ENCODE measurements around the gene SVOP. TPM values are rescaled to one million over a fixed set of nuclear protein-coding genes. Genes with fewer than 3 reads are reported as not detected.
"Not testable (repeated sequence)": the region's sequence is repeated elsewhere in the genome, so short reads cannot be mapped to it uniquely, and the experiment has no call there.

Gene SVOP
- total RNA-seq, 1 experiment from 2014 or later: not detected

DNA sequence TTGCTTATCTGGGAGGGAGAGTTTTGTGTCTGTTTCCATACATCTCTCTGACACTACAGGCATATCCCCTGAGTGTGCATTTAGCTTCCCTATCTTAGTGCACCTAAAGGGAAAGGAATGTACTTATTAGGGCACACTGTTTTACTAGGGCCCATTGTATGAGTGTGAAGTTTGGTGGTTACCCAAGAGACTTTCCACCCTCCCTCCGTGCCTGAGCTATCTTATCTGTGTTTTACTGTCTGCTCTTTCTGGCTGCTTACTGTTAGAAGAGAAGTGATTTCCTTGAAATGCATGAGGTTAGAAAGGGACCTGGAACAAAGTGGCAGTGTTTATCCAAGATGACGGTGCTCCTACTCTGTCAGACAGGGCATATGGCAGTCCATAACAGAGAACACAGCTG is 8.5 kb upstream of the SVOP start:
- no peak for DNase-seq (ENCODE audit: low read depth)

- not testable (repeated sequence) for DNase-seq (ENCODE audit: low read depth)
Observed at GRCh38 chr12:109028624-109029023, 7.8 kb upstream of the SVOP start.

- DNase-seq (ENCODE audit: low read depth): no peak
Observed at GRCh38 chr12:109027767-109028166, 6.9 kb upstream of the SVOP start.

DNA sequence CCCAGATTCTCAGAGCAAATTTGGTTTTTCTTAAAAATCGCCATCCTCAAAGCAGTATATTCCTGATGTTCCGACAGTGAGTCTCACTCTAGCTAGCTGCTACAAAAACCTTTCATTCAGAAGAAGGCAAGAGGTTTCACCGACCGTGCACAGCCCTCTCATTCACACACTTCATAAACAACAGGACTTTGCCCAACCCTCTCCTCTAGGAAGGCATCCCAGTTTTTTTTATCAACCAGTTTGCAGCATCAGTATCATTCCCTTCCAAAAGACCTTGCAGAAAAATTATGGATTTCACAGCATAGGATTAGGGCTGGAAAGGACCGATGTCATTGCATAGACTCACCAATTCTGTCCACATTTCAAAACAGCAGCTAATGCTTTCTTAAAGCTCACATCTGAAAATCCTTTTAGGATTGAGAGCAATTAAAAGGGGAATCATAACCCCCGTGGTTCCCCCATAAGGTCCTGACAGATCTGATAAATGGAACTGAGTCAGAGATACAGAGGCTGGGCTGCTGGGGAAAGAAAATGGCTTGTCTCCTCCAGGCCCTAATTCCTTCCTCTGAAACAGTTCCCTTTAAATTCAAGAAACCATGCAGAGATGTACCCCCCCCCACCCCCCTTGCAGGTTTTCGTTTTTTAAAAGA is 597 bp downstream of the SVOP start:
- DNase-seq (ENCODE audit: low read depth): no peak

- no peak for DNase-seq (ENCODE audit: low read depth)
Observed at GRCh38 chr12:109018296-109018695, 2.6 kb downstream of the SVOP start.

DNA sequence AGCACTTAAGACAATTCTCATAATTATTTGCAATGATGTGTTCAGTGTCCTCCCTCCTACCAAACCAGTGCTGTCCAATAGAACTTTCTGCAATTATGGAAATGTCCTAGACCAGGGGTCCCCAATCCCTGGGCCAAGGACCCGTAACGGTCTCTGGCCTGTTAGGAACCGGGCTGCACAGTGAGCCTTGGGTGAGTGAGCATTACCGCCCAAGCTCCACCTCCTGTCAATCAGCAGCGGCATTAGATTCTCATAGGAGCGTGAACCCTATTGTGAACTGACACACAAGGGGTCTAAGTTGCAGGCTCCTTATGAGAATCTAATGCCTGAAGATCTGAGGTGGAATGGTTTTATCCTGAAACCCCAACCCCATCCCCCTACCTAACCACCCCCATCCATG is 3.9 kb downstream of the SVOP start:
- no peak for DNase-seq (ENCODE audit: low read depth)

DNA sequence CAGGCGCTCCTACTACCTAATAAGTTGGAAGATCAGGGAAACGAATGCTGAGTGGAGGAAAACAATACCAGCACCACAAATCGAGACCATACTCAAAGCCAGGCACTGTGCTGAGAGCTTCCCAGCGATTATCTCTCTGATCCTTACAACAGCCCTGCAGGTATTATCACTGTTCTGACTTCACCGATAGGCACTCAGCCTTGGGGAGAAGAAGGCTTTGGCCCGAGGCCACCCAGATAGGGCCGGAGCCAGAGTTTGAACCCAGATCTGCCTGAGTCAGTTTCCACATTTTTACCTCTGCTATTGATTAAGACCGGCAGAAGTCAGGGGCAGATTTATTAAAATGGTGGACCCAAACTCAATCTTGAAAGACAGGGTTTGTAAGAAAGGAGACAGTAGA is 4.9 kb downstream of the SVOP start:
- no peak for DNase-seq (ENCODE audit: low read depth)

GRCh38 chr12:109014984-109015765 is 5.7 kb downstream of the SVOP start:
- DNase-seq (ENCODE audit: low read depth): no peak

GRCh38 chr12:109010259-109010658 is 10.6 kb downstream of the SVOP start:
- DNase-seq (ENCODE audit: low read depth): no peak

DNA sequence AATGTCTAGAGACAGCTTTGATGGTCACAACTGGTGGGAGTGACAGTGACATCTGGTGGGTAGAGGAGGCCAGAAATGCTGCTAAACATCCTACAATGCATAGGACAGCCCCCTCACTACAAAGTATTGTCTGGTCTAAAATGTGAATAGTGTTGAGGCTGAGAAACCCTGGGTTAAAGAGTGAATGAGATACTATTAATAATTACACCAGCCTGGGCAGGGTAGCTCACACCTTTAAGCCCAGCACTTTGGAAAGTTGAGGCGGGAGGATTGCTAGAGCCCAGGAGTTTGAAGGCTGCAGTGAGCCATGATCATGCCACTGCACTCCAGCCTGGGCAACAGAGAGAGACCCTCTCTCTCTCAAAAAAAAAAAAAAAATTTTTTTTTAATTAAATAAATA is 11.1 kb downstream of the SVOP start:
- DNase-seq (ENCODE audit: low read depth): no peak

DNA sequence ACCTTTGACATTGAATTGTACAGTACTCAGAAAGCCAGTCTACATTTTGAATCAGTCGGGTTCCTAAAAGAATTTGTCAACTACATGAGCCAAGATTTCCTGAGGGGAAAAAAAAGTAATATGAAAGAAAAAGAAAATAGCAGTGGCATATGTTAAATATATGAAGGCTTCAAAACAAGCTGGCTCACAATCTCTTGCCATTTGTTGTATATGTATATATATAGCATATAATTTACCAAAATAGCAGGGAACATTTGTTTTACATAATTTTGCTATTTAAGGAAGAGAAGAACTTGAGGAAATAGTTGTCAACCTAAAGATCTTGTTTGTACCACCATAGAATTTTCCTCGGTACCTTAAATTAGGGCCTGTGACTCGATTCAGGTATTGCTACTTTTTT is 16.9 kb downstream of the SVOP start:
- DNase-seq (ENCODE audit: low read depth): no peak

- no peak for DNase-seq (ENCODE audit: low read depth)
Observed at GRCh38 chr12:108996320-108996719, 24.5 kb downstream of the SVOP start.

GRCh38 chr12:108995370-108995992 is 25.4 kb downstream of the SVOP start:
- no peak for DNase-seq (ENCODE audit: low read depth)

- not testable (repeated sequence) for DNase-seq (ENCODE audit: low read depth)
Observed at GRCh38 chr12:108990103-108990502, 30.8 kb downstream of the SVOP start.

DNA sequence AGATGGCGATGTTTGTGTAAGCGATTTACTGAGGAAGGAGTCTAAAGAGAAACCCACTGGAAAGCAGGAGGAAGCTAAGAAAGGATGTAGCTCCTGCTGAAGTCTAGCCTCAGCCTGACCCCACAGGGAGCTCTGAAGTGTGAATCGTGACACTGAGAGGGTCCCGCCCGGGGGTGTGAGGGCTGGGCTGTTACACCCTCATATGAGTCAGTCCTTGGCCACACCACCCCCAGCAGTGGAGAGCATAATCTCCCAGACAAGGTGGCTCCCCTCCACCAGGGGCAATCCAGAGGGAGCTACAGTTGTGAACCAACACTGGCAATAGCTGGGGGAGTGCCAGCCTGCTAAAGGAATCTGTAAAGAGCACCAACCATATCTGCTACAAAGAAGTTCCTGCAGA is 31.5 kb downstream of the SVOP start:
- peak; percentile 62 for DNase-seq (ENCODE audit: low read depth)

DNA sequence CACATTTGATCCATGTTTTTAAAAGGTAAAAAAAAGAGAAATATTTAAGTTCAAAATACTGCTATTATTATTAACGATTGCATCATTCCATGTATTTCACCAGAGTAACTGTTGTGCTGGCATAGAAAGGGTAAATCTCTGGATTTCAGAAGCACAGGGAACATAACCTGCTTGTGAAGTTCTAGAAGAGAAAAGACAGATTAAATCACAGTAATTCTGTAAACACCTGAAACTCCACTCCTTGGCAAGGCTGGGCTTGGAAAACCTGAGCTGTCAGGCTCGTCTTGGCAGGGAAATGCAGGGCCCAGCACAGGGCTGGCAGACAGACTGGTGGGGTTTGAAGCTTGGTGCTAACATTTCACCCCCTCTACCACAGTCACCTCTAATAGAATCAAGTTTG is 35.1 kb downstream of the SVOP start:
- no peak for DNase-seq (ENCODE audit: low read depth)

DNA sequence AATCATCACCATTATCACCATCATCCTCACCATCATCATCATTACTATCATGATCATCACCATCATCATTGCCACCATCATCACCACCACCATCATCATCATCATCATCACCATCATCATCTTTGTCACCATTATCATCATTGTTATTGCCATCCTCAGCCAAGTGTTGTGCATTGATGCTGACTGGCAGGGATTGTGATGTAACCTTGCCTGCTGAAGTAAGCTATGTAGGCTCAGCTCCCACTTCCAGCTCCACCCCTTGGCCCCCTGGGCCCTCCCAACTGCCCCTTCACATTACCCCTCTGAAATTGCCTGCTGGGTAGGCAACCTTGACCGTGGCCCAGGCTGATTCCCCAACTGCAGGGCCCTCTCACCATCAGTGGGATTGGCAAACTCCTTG is 37.6 kb downstream of the SVOP start:
- DNase-seq (ENCODE audit: low read depth): no peak

GRCh38 chr12:108982621-108983219 is 38.1 kb downstream of the SVOP start:
- no peak for DNase-seq (ENCODE audit: low read depth)

DNA sequence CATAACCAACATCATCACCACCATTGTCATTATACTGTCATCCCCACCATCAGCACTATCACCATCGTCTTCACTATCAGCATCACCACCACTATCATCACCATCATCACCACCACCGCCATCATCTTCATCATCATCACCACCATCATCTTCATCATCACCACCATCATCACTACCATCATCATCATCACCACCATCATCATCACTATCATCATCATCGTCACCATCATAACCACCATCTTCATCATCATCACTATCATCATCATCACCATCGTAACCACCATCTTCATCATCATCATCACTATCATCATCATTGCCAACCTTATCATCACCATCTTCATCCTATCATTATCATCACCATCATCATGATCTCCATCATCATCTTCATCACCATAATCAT is 39.0 kb downstream of the SVOP start:
- DNase-seq (ENCODE audit: low read depth): no peak

- DNase-seq (ENCODE audit: low read depth): peak; percentile 84
Observed at GRCh38 chr12:108980831-108981618, 39.8 kb downstream of the SVOP start.

- DNase-seq (ENCODE audit: low read depth): no peak
Observed at GRCh38 chr12:108977360-108977759, 43.5 kb downstream of the SVOP start.

Data from M059J (cell line).